ENCODE measurements around the gene SLC2A4RG. TPM values are rescaled to one million over a fixed set of nuclear protein-coding genes. Genes with fewer than 3 reads are reported as not detected.

Gene SLC2A4RG
- total RNA-seq, 1 donor from 2014 or later = 69.6 TPM

- peak; percentile 8 for DNase-seq (ENCODE audit: low spot score)
- Mint-ChIP-seq H3K4me3 (ENCODE audit: unreplicated experiment) (no peak overlapping the region), H3K27ac (ENCODE audit: unreplicated experiment) (no peak overlapping the region), H3K27me3 (ENCODE audit: unreplicated experiment) (peaks cover 12% of the 10 kb centered on the region), H3K36me3 (ENCODE audit: low read depth, unreplicated experiment) (peaks cover 4% of the 10 kb centered on the region), H3K4me1 (ENCODE audit: unreplicated experiment) (peaks cover 4% of the 10 kb centered on the region), H3K9me3 (ENCODE audit: unreplicated experiment) (no peaks in the 10 kb centered on the region)
- no peak for TF ChIP-seq CTCF (IDR thresholded peaks at IDR 0.05; ENCODE audit: unreplicated experiment)
Measured at GRCh38 chr20:63697868-63698545, 41.6 kb upstream of the SLC2A4RG start.

- Mint-ChIP-seq H3K36me3 (ENCODE audit: low read depth, unreplicated experiment) (peaks cover 1% of the 10 kb centered on the region), H3K27me3 (ENCODE audit: unreplicated experiment) (peaks cover 10% of the 10 kb centered on the region), H3K4me3 (ENCODE audit: unreplicated experiment) (no peak overlapping the region), H3K9me3 (ENCODE audit: unreplicated experiment) (no peaks in the 10 kb centered on the region), H3K4me1 (ENCODE audit: unreplicated experiment) (peaks cover 4% of the 10 kb centered on the region), H3K27ac (ENCODE audit: unreplicated experiment) (no peak overlapping the region)
- peak; percentile 4 for DNase-seq (ENCODE audit: low spot score)
- TF ChIP-seq CTCF (IDR thresholded peaks at IDR 0.05; ENCODE audit: unreplicated experiment) = no peak
Measured at GRCh38 chr20:63698739-63699465, 40.7 kb upstream of the SLC2A4RG start.

- no peak for DNase-seq (ENCODE audit: low spot score)
- TF ChIP-seq CTCF (IDR thresholded peaks at IDR 0.05; ENCODE audit: unreplicated experiment) = no peak
- H3K36me3 Mint-ChIP-seq (ENCODE audit: low read depth, unreplicated experiment) = no peaks in the 10 kb centered on the region
- H3K27ac Mint-ChIP-seq (ENCODE audit: unreplicated experiment) = no peak overlapping the region
- H3K9me3 Mint-ChIP-seq (ENCODE audit: unreplicated experiment) = no peaks in the 10 kb centered on the region
- peaks cover 10% of the 10 kb centered on the region for H3K27me3 Mint-ChIP-seq (ENCODE audit: unreplicated experiment)
- no peak overlapping the region for H3K4me3 Mint-ChIP-seq (ENCODE audit: unreplicated experiment)
- peaks cover 4% of the 10 kb centered on the region for H3K4me1 Mint-ChIP-seq (ENCODE audit: unreplicated experiment)
Measured at GRCh38 chr20:63699466-63700198, 39.9 kb upstream of the SLC2A4RG start.

- Mint-ChIP-seq H3K9me3 (ENCODE audit: unreplicated experiment) (no peaks in the 10 kb centered on the region), H3K27ac (ENCODE audit: unreplicated experiment) (no peak overlapping the region), H3K4me1 (ENCODE audit: unreplicated experiment) (peaks cover 4% of the 10 kb centered on the region), H3K27me3 (ENCODE audit: unreplicated experiment) (peaks cover 14% of the 10 kb centered on the region), H3K36me3 (ENCODE audit: low read depth, unreplicated experiment) (peaks cover 6% of the 10 kb centered on the region), H3K4me3 (ENCODE audit: unreplicated experiment) (peak overlapping the region; percentile 31)
- TF ChIP-seq CTCF (IDR thresholded peaks at IDR 0.05; ENCODE audit: unreplicated experiment) = no peak
- DNase-seq (ENCODE audit: low spot score) = no peak
Measured at GRCh38 chr20:63700199-63701050, 39.2 kb upstream of the SLC2A4RG start.

Measured in endothelial cell (in vitro differentiated cells).